Activated CD8-positive, alpha-beta memory T cell treated with anti-CD3 and anti-CD28 coated beads for 1 hour (primary cell): ENCODE data around the gene BCL11B.
A peak's percentile ranks its signal among the peaks of the same experiment; 100 is the strongest.

ENCODE experiments used
- DNase-seq, 2 donors: peaks; one replicate each; pipeline ENCODE4 v3.0.0-alpha.2; 2020; ENCODE audit warnings: low read depth in 1 of 2; ENCODE audit errors: extremely low read depth in 1 of 2

Gene BCL11B

GRCh38 chr14:99268810-99269707 lies 2.9 kb downstream of the BCL11B start:
- no peak for DNase-seq

- DNase-seq = no peak
Observed at GRCh38 chr14:99267837-99268781, 3.9 kb downstream of the BCL11B start.

GRCh38 chr14:99267381-99267780 lies 4.6 kb downstream of the BCL11B start:
- DNase-seq = no peak

GRCh38 chr14:99266181-99267178 lies 5.5 kb downstream of the BCL11B start:
- DNase-seq = peak; percentile 80 to 82

GRCh38 chr14:99265571-99265970 lies 6.4 kb downstream of the BCL11B start:
- DNase-seq = no peak

GRCh38 chr14:99264691-99265450 lies 7.1 kb downstream of the BCL11B start:
- no peak for DNase-seq

GRCh38 chr14:99263564-99264330 lies 8.2 kb downstream of the BCL11B start:
- DNase-seq = no peak

GRCh38 chr14:99262977-99263448 lies 9.0 kb downstream of the BCL11B start:
- no peak for DNase-seq

GRCh38 chr14:99261912-99262787 lies 9.8 kb downstream of the BCL11B start:
- DNase-seq = peak; percentile 48 to 75

- no peak for DNase-seq
Observed at GRCh38 chr14:99260587-99261551, 11.1 kb downstream of the BCL11B start.

- DNase-seq = no peak
Observed at GRCh38 chr14:99260116-99260515, 11.9 kb downstream of the BCL11B start.

- DNase-seq = no peak
Observed at GRCh38 chr14:99258876-99259726, 12.9 kb downstream of the BCL11B start.

GRCh38 chr14:99258341-99258861 lies 13.6 kb downstream of the BCL11B start:
- DNase-seq = no peak

- DNase-seq = no peak
Observed at GRCh38 chr14:99257673-99258221, 14.2 kb downstream of the BCL11B start.

- DNase-seq = no peak
Observed at GRCh38 chr14:99257122-99257672, 14.8 kb downstream of the BCL11B start.
